Tibial nerve (tissue), 3 donors: ENCODE results near the gene KCNQ1.

ENCODE experiments used
- POLR2A ChIP-seq, 2 donors: fragments of 450-650 bp; IDR thresholded peaks; one replicate each; pipeline ENCODE4 v1.6.1; 2017; ENCODE audit warnings: antibody characterized with exemption in 2 of 2, mild to moderate bottlenecking in 2 of 2, moderate library complexity in 2 of 2
- TF ChIP-seq, protein P1 (sequence below), 5 experiments: fragments of 200-600 bp in 3 of 5; fragments of 450-650 bp in 2 of 5; sonication (generic) in 3 of 5; IDR thresholded peaks; one replicate each; pipeline ENCODE4 v1.5.1; 2016 to 2019; ENCODE audit warnings: antibody characterized with exemption in 5 of 5, mild to moderate bottlenecking in 3 of 5, moderate library complexity in 2 of 5

DNA sequence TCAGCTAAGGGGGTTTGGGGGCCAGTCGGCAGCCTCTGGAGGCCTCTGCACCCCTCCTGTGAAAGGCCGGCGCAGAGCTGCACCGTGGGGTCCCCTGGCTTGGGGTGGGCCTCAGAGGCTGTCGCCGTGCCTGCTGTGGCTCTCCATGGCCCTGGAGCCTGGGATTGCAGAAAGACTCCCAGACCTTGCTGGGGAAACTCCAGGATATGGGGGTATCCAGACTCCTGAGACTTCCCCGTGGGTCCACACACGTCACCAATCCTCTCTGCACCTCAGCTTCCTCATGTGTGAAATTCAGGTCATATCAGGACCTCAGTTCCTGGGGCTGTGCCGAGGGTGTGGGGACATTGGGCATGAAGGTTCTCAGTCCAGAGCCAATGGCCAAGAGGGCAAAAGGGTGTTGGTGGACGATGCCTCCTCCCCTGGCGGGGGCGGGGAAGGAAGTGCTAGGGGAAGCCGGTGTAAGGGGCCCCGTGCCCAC is 97.1 kb downstream of the KCNQ1 start:
- no peak for TF ChIP-seq POLR2A (IDR thresholded peaks at IDR 0.05)
- TF ChIP-seq, protein P1, sequence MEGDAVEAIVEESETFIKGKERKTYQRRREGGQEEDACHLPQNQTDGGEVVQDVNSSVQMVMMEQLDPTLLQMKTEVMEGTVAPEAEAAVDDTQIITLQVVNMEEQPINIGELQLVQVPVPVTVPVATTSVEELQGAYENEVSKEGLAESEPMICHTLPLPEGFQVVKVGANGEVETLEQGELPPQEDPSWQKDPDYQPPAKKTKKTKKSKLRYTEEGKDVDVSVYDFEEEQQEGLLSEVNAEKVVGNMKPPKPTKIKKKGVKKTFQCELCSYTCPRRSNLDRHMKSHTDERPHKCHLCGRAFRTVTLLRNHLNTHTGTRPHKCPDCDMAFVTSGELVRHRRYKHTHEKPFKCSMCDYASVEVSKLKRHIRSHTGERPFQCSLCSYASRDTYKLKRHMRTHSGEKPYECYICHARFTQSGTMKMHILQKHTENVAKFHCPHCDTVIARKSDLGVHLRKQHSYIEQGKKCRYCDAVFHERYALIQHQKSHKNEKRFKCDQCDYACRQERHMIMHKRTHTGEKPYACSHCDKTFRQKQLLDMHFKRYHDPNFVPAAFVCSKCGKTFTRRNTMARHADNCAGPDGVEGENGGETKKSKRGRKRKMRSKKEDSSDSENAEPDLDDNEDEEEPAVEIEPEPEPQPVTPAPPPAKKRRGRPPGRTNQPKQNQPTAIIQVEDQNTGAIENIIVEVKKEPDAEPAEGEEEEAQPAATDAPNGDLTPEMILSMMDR (IDR thresholded peaks at IDR 0.05) = no peak
